AG09309 (cell line): Measurements from ENCODE around the gene ZCCHC24.

Experiments
- DNase-seq: peaks from one replicate; pipeline ENCODE4 v3.0.0-alpha.2; 2010; ENCODE audit warnings: low read depth
- H3K4me3 ChIP-seq: 2 replicates; pipeline ENCODE4 v1.5.1; 2011; ENCODE audit warnings: mild to moderate bottlenecking, low read depth, low read length, moderate library complexity; ENCODE audit not compliant: control insufficient read depth
- TF ChIP-seq, protein P1 (sequence below): IDR thresholded peaks from 2 replicates; pipeline ENCODE4 v1.5.1; 2011; ENCODE audit warnings: mild to moderate bottlenecking, low read depth, low read length, inconsistent platforms; ENCODE audit not compliant: insufficient read depth, control insufficient read depth; ENCODE audit errors: missing control alignments

Gene ZCCHC24

GRCh38 chr10:79433324-79434222 lies 11.9 kb downstream of the ZCCHC24 start:
- no peak for DNase-seq
- TF ChIP-seq, protein P1, sequence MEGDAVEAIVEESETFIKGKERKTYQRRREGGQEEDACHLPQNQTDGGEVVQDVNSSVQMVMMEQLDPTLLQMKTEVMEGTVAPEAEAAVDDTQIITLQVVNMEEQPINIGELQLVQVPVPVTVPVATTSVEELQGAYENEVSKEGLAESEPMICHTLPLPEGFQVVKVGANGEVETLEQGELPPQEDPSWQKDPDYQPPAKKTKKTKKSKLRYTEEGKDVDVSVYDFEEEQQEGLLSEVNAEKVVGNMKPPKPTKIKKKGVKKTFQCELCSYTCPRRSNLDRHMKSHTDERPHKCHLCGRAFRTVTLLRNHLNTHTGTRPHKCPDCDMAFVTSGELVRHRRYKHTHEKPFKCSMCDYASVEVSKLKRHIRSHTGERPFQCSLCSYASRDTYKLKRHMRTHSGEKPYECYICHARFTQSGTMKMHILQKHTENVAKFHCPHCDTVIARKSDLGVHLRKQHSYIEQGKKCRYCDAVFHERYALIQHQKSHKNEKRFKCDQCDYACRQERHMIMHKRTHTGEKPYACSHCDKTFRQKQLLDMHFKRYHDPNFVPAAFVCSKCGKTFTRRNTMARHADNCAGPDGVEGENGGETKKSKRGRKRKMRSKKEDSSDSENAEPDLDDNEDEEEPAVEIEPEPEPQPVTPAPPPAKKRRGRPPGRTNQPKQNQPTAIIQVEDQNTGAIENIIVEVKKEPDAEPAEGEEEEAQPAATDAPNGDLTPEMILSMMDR: no peak
- H3K4me3 ChIP-seq: no peak overlapping the region

DNA sequence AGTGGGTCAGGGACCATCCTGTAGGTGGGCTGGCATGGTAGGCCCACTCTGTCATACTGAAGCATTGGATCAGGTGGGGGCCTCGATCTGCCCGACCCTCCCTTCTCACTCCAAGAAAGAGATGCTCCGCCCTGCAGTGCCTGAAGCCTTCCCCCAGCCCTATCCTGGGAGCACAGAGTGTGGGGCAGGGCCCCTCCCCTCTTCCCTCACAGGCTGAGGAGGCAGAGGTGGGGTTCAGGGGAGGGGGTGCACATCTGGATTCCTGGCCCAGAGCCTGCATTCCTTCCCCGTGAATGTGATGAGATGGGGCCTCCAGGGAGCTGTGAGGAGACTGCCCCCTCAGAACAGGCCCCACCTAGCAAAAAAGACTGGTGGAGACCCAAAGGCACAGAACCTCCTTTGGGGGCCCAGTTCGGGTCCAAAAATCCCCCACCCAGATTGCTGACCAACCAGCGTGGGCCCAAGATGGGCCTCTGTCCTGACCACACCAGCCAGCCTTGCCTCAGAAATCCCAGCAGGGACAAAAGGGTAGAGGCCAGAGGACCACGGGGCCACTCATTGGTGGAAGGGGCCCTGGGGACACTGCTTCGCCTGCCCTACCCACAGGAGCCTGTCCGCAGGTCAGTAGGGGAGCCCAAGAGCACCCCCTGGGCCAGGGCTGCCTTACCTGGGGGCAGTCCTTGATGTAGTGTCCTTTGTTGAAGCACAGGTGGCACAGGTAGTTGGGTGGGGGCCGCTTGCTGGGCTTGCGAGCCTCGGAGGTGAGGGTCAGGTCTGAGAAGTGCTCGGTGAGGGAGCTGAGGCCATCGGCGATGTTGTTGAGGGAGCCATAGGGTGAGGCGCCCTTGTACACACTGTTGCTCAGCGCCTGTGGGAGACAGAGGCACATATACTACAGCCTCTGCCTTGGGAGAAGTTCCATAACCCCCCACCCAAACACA lies 13.3 kb downstream of the ZCCHC24 start:
- no peak overlapping the region for H3K4me3 ChIP-seq
- DNase-seq: no peak
- TF ChIP-seq, protein P1: no peak

DNA sequence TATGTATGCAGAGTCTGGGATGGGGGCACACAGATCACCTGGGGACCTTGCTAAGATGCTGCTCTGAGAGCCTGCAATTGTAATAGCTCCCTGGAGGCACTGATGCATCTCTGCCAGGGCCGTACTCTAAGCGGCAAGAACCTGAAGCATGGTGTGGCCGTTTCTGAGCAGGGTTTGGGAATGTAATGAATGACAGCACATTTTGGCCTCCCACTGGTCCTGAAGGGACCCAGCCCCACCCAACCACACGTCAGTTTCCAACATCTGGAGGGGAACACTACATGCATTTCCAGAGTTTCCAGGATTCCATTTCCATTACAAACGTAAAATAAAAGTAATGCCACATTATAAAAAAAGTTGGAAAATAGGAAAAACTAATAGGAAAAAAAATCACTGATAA lies 14.0 kb downstream of the ZCCHC24 start:
- TF ChIP-seq, protein P1: no peak
- no peak for DNase-seq

GRCh38 chr10:79430936-79431335 lies 14.5 kb downstream of the ZCCHC24 start:
- H3K4me3 ChIP-seq: no peak overlapping the region
- TF ChIP-seq, protein P1: no peak
- no peak for DNase-seq

More for the DNA sequence above, 14.0 kb downstream of the ZCCHC24 start:
- no peak overlapping the region for H3K4me3 ChIP-seq

GRCh38 chr10:79430325-79430905 lies 15.0 kb downstream of the ZCCHC24 start:
- DNase-seq: no peak
- TF ChIP-seq, protein P1: no peak
- no peak overlapping the region for H3K4me3 ChIP-seq

- no peak overlapping the region for H3K4me3 ChIP-seq
- DNase-seq: no peak
- TF ChIP-seq, protein P1: no peak
Measured at GRCh38 chr10:79429751-79430150, 15.7 kb downstream of the ZCCHC24 start.
